DMS53 treated with DMSO at 0.1 percent for 48 hours (cell line): ENCODE data around the gene TBC1D16.
A peak's percentile ranks its signal among the peaks of the same experiment; 100 is the strongest.

ENCODE experiments used
- DNase-seq: peaks from one replicate; lab custom pipeline; 2025; ENCODE audit not compliant: unreplicated experiment; lab: John Stamatoyannopoulos, UW

TBC1D16 gene

GRCh38 chr17:80025140-80025539 lies 10.5 kb downstream of the TBC1D16 start:
- peak; percentile 31 for DNase-seq

- DNase-seq, result no peak
Measured at GRCh38 chr17:80024206-80024972, 11.3 kb downstream of the TBC1D16 start.

- DNase-seq, result no peak
Measured at GRCh38 chr17:80023481-80024205, 12.0 kb downstream of the TBC1D16 start.

GRCh38 chr17:80021600-80021999 lies 14.1 kb downstream of the TBC1D16 start:
- DNase-seq, result no peak

GRCh38 chr17:80018917-80019651 lies 16.6 kb downstream of the TBC1D16 start:
- no peak for DNase-seq

- DNase-seq, result no peak
Measured at GRCh38 chr17:80017226-80018010, 18.3 kb downstream of the TBC1D16 start.

- DNase-seq, result no peak
Measured at GRCh38 chr17:80012765-80013741, 22.6 kb downstream of the TBC1D16 start.

GRCh38 chr17:80011989-80012555 lies 23.6 kb downstream of the TBC1D16 start:
- DNase-seq, result no peak

- no peak for DNase-seq
Measured at GRCh38 chr17:80010283-80010858, 25.3 kb downstream of the TBC1D16 start.

GRCh38 chr17:80009391-80010282 lies 26.0 kb downstream of the TBC1D16 start:
- no peak for DNase-seq

GRCh38 chr17:80008848-80009247 lies 26.8 kb downstream of the TBC1D16 start:
- no peak for DNase-seq

- DNase-seq, result peak; percentile 90
Measured at GRCh38 chr17:80008383-80008840, 27.3 kb downstream of the TBC1D16 start.

- no peak for DNase-seq
Measured at GRCh38 chr17:80007939-80008338, 27.7 kb downstream of the TBC1D16 start.

- no peak for DNase-seq
Measured at GRCh38 chr17:80006811-80007752, 28.6 kb downstream of the TBC1D16 start.

- DNase-seq, result no peak
Measured at GRCh38 chr17:80006339-80006720, 29.3 kb downstream of the TBC1D16 start.

GRCh38 chr17:80005360-80006338 lies 30.0 kb downstream of the TBC1D16 start:
- peak; percentile 43 for DNase-seq
